GM19395 (cell line): ENCODE measurements around the gene ADARB1.

Source experiments
- ATAC-seq: cut with Tn5 transposase; IDR thresholded peaks from one replicate; pipeline ENCODE4 v1.9.1; 2021; ENCODE audit warnings: mild to moderate bottlenecking, moderate library complexity; ENCODE audit not compliant: unreplicated experiment

The ADARB1 gene

DNA sequence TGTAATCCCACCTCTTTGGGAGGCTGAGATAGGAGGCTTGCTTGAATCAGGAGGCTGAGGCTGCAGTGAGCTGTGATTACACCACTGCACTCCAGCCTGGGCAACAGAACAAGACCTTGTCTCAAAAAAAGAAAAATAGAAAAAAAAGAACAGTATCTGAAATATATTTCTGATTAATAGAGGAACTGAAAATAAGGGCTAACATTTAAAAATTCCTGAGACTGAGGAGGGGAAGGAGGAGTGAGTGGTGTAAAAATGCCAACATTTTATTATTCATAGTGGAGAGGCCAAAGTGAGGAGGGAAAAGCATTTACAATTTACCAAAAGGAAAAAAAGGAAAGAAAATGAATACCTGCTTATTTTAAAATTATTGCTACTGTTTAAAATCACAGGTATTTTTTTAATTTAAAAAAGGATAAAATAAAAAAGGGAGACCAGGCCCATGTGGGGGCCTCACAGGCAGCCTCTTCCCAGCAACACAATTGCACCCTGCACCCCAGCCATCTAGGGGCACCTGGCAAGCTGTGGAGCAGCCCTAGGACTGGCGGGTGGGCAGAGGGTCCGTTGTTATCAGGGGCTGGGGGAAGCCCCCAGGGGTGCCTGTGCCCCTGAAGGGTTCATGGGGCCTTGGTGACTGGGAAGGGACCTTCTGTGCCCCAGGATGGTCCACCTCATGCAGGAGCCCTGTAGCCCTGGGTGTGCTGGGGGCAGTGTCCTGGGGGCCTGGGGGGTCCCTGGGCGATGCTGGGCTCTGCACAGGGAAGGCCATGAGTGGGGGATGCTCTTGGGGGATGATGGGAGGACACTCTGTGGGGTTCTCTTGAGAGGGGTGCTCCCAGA lies 34.8 kb upstream of the ADARB1 start:
- ATAC-seq, result no peak

DNA sequence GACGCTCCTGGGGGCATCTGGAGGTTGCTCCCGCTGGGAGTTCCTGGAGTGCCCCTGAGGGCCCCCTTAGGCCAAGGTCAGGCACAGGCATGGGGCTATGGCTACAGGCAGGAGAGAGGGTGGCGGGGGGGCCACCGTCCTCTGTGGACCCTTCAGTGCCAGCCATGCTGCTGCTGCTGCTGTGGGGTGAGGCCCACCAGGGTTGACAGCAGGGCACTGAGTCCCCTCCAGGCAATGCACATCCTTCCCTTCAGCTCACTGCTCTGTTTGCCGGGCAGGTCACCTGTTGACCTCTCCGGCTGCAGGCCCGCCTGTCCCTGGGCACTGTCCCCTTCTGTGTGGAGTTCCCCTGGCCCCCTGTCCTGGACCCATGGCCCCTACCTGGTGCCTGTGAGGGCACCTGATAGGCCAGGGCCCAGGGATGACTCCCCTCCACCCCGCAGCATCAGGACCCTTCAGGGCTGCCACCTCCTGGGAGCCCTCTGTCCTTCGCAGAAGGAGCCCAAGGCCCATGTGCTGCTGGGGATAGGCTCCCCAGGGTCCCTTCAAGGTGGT lies 34.1 kb upstream of the ADARB1 start:
- no peak for ATAC-seq

DNA sequence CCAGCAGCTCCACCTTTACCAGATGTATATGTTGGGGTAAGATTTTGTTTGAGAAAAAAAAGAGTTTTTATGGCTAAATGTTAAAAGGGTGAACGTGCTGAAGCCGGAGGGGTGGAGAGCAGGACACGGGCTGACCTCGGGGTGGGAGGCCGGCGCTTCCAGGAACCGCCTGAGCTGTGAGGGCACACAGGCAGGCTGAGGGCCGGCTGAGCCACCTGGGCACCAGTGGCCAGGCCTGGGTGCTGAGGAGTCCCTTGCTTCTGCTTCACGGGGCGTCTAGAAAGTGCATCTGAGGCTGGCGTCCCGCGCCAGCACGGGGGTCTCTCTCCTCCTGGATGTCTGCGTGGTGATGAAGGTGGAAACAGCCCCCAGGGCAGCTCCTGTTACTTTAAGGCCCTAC lies 33.6 kb upstream of the ADARB1 start:
- no peak for ATAC-seq

DNA sequence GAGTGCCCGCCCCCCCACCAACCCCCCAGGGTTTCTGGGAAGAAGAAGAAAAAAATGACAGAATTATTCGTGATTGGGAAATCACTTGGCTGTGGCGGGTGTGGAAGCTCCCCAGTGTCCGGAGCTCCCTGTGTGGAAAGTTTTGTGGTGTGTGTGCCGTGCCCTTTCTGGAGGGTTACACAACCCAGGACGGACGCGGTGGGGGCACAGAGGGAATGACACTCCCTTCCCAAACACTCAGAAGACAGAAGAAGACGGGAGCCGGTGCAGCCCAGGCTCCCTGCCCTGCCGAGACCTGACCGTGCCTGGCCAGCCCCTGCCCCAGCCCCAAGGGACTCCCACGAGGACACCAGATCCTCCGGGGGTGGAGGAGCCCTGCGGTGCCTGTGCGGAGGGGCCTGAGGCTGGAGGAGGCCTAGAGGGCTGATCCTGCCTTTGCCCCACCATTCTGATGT lies 33.0 kb upstream of the ADARB1 start:
- no peak for ATAC-seq

DNA sequence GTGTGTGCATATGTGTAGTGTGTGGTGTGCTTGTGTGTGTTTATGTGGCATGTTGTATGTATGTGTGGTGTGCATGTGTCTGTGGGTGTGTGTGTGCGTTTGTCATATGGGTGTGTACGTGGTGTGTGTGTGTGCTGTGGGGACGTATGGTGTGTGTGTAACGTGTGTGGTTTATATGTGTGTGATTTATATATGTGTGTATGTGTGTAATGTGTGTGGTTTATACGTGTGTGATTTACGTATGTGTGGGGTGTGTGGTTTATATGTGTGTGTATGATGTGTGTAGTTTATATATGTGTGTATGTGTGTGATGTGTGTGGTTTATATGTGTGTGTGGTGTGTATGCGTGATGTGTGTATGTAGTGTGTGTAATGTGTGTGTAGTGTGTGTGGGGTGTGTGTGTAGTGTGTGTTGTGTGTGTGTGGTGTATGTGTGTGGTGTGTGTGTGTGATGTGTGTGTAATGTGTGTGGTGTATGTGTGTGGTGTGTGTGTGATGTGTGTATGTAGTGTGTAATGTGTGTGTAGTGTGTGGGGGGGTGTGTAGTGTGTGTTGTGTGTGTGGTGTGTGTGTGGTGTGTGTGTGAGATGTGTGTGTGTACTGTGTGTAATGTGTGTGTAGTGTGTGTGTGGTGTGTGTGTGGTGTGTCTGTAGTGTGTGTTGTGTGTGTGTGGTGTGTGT lies 32.3 kb upstream of the ADARB1 start:
- ATAC-seq, result no peak

DNA sequence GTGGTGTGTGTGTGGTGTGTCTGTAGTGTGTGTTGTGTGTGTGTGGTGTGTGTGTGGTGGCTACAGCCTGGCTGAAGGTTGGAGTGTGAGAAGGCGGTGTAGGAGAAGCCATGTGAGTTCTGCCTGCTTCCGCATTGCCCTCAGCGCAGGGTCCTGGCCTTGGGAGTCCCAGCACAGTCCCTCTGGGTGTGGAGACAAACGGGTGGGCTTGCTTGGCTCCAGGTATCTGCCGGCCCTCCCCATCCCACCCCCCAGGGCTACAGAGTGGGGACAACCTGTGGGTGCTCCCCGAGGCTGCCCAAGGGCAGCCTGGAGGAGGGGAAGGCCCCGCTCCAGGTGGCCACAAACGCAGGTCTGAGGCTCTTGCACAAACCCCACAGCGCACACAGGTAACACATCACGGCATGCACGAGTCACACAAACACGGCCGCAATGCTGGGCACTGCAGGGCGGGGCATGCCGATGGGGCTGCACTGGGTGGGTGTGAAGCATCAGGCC lies 31.7 kb upstream of the ADARB1 start:
- no peak for ATAC-seq

DNA sequence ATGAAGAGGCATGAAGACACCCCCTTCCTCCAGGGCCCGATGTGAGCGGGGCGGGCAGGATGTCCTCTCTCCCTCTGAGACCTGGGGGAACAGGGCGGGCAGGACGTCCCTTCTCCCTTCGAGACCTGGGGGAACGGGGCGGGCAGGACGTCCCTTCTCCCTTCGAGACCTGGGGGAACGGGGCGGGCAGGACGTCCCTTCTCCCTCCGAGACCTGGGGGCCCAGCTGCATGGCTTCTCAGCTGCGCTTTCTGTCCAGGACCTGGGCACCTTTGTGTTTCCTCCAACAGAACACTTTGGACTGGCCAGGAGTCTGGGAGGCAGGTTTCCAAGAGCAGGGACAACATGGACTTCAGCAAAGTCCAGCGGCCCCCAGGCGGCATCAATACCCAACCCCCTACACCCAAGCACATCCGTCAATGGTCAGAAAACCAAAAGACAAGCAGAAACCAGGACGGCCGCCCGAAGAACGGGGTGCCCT lies 30.8 kb upstream of the ADARB1 start:
- ATAC-seq, result no peak

DNA sequence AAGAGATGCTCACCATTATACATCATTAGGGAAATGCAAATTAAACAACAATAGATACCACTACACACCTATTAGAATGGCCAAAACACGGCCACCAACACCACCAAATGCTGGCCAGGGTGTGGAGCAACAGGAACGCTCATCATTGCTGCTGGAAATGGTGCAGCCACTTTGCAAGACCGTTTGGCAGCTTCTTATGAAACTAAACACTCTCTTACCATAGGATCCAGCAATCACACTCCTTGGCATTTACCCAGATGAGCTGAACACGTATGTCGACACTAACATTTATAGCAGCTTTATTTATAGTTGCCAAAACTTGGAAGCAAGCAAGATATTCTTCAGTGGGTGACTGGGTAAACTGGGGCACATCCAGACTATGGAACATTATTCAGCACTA lies 28.9 kb upstream of the ADARB1 start:
- no peak for ATAC-seq

DNA sequence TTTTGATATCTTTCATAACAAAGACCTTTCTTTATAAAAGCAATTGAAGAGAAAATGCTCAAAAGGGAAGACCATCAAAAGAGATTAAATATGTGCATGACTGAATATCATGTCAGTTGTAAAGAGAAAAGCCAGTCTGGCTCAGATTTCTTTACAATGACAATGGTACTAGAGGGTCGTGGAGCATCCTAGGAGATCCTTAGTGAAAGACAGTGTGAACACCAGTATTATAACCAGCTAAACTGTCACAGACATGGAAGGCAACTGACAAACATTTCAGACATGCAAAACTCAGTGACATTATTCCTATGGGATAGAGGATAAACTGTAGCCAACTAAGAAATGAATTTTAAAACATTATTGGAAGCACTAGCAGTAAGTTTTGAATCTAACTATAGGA lies 27.1 kb upstream of the ADARB1 start:
- no peak for ATAC-seq

DNA sequence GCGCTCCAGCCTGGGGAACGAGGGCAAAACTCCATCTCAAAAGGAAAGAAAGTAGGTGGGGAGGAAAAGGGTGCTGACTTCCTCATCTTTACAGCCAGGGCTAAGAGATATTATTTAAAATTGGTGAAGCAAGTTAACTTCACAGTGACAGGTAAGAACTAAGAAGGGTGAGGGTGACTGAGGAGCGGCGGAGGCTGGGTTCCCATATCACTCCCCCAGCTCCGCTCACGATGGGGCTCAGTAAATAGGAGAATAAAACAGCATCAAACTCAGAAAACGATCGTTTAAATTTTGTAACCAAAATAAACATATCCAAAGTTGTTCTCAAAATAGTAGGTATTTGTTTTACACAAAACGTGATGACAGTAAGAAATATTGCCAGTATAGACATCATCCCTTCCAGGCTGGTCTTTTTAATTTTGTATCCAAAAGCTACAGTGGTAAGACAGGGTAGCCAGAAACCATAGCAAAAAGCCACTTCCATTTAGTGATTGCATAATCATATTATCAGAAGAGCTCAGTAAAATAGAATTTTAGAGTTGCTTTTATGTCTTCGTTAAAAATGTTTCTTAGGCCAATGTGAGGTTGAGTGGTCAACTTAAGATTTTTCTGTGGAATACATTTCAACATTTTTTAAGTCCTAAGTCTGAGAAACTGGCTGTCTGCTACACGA lies 26.2 kb upstream of the ADARB1 start:
- ATAC-seq, result no peak

DNA sequence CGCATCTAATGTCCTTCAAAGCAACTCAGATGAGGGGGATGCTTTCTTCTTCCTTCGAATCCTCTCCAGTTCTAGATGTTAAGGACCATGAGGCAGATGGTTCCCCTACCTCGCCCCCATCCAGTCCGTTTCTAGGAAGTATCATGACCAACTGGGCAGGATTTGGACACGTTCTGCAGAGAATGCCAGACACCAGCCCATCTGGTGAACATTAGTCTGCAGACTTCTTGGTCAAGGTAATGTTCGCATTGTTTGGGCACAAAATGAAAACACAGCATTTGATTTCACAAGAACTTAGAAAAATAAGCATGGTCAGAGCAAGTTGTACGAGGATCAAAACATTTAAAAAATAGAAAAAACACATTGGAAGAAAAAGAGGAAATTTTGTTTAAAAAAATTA lies 25.4 kb upstream of the ADARB1 start:
- ATAC-seq, result no peak

DNA sequence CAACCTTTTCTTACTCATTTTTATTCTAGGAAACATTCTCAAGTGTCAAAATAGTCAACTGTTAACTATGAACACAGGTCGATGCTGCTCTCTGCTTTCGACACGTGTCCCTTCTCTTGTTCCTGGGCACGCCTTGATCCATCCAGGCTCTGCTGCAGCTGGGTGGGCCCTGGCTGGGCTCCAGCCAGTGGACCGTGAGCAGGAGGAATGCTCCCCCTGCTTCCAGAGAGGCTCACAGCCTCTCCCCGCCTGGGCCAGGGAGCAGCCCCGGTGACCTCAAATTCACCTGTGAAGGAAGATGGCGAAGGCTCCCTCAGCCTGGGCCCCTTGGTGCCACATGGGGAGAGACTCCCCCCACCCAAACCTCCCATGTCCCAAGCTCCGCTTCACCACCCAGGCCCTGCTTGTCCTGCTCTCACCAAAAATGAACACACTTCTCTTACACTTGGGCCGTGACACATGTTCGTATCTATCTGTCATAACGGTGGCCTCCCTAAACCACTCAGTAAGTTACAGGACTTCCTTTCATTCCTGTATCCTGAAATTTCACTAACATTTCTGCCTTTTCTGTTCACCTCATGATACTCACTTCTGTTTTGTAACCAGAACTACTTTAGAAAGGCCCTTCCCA lies 24.6 kb upstream of the ADARB1 start:
- ATAC-seq, result no peak

DNA sequence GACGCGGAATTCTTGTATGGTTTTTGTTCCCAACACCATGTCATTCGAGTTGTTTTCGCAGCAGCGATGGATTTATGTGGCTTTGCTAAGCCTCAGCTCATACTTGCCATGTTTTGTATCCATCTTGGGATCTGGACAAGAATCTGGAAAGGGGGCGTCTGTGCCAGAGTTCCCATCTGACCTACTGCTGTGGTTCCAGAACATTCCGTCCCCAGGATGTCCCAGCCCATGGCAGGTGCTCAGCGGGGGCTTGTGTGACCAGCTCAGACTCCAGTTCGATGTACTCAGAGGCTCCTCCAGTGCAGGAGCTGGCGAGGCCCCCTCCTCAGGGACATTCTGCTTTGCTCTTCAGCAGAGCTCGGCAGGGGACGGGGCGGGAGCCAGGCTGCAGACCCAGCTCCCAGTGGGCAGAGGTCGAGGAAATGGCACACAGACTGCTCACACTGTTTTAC lies 24.0 kb upstream of the ADARB1 start:
- no peak for ATAC-seq

DNA sequence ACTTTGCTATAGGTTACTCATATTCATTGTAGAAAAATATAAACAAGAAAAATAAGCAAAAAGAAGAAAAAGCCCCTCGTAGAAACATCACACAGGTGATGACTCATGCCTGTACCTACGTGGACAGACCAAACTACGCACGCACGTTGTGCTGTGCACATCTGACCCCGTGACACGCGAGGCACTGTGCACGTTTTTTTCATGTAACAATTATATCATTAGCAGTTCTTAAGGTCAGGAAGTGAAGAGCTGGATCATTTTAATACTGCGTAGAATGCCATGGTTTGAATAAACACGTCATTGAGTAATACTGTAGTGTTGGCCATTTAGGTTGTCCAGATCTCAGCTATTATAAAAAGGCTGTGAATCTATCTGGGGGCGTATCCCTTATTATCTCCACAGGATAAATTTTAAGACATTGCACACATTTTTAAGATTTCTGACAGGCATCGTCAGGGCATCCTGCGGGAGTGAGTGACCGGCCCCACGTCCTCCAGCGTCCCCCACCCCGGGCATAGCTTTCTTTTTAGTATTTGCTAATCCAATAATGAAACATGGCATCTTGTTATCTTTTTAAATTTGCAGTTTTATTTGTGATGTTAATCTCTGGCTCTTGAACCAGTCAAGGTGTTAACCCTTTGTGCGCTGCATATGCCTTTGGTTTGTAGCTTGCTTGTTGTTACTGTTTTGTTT lies 23.4 kb upstream of the ADARB1 start:
- ATAC-seq, result no peak

DNA sequence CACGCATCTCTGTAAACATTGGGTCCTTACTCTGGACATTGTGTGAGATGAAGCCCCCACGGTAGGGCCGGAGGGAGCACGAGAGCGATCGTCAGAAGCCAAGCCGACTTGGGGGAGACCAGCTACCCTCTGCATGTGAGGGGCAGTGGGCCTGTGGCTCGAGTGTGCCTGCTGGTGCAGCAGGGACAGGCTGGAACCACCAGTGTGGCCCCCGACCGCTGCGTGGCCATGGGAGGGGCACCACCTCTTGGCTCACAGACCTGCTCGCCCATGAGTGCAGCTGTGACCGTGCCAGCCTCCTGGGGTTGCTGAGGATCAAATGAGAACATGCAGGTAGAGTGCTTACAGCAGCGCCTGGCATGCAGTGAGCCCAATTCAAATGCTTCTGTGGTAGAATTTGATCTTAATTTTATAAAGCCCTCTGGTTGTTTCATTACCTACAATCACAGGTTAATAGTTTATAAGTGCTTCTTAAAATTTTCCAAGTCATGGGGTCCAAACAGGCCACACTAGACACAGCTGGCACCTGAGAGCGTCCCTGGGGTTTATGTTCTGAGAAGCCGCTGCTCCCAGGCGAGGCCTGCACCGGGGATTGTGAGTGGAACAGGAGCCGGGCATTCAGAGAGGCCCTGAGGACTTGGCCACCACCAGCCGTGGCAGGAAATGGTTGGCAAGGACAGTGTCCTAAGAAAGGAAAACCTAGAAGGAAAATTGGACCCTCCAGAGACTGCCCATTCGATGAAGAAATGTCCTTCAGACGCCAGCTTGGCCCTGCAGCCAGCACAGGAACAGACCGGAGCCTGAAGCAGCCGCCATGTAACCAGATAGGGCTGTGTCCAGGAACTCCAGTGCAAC lies 22.6 kb upstream of the ADARB1 start:
- ATAC-seq, result no peak

DNA sequence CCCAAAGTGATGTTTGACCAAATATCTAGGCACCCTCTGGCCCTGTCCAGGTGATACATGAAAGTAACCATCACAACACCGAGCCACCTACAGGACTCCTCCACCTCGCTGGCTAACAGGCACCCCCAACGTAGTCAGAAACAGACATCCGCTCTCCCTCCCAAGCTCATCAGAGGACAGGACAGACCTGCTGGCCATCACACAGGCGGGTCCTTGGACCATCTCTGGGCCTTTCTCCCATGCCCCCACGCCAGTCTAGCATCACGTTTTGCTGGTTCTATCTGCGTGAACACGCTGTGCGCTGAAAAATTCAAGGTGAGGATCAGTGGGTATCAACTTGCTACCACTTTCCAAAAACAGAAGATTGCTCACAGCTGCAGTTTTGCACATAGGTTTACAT lies 21.4 kb upstream of the ADARB1 start:
- no peak for ATAC-seq

DNA sequence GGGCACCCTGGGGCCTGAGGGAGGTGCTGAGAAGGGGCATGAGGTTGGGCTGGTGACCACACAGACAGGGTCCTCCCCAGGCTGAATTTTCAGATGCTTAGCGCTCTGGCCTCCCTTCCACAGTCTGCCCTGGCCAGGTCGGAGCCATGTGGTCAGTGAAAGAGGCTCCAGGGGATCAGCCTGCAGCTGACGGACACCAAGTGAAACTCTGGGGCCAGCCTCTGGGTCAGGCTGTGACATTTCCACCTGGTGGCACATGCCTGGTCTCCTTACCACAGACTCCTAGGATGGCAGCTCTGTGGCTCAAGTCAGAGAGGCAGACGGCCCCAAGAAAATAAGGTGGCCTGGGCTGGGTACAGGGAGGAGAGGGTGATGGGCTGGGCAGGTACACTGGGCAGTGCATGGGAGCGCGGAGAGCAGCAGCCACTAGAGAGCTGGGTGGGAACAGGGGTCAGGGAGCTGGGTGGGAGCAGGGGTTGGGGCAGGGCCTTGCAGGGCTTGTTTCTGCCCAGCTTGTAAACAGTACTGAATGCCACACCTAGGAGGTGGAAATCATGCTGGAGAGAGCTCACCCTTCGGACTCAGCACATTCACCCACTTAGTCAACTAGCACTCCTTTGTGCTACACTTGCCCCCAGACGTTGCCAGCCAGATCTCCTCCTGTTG lies 20.7 kb upstream of the ADARB1 start:
- no peak for ATAC-seq

DNA sequence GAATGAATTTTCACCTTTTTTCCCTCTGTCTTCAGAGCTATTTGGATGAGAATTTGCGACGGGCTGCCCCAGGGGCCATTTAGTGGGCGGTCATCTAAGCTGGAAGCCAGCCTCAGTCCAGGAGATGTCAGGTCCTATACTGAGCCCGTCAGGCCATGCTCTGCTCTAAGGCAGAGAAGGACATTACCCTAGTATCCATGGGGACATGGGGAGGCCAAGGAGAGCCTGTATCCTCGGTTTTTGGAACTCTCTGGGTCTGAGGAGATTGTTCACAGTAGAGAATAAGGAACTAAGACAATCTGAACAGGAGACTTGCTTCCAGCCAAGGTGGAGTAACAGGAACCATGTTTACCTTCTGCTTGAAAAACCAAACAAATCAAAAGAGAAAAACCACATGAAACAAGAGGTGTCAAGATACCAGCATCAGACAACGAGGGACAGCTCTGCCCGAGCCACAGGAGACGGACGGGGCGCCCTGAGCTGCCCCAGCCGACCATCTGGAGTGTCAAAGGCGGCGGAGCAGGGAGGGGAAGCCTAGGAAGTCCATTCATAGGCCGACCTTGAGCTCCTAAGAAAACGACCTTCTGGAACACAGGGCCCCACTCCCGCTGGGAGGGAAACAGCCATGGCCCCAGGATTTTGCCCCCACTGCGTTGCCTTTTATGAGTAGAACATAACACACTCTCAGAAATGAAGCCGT lies 20.0 kb upstream of the ADARB1 start:
- no peak for ATAC-seq
